HepG2 (cell line): ENCODE measurements around the gene ABTB2. TPM values are rescaled to one million over a fixed set of nuclear protein-coding genes. Genes with fewer than 3 reads are reported as not detected.

Experiments used
- ARNTL ChIP-seq: sonication (generic); formaldehyde crosslinking; IDR thresholded peaks from 2 replicates; pipeline ENCODE4 v1.4.0; 2020; ENCODE audit warnings: mild to moderate bottlenecking, missing genetic modification reagents
- CCDC6 ChIP-seq: sonication (generic); formaldehyde crosslinking; IDR thresholded peaks from 2 replicates; pipeline ENCODE4 v1.8.1; 2022; ENCODE audit warnings: mild to moderate bottlenecking, missing genetic modification reagents, moderate library complexity
- FOXK2 ChIP-seq: fragments of 450-650 bp; IDR thresholded peaks from 2 replicates; pipeline ENCODE4 v1.6.1; 2016
- JUN ChIP-seq: sonication (generic); formaldehyde crosslinking; IDR thresholded peaks from 2 replicates; pipeline ENCODE4 v1.4.0; 2020; ENCODE audit warnings: mild to moderate bottlenecking, missing genetic modification reagents
- KMT2B ChIP-seq: IDR thresholded peaks from 2 replicates; pipeline ENCODE4 v1.6.1; 2016; ENCODE audit warnings: missing genetic modification reagents, missing compliant biosample characterization
- MED1 ChIP-seq: sonication (generic); formaldehyde crosslinking; IDR thresholded peaks from 2 replicates; pipeline ENCODE4 v1.4.0; 2020; ENCODE audit warnings: missing genetic modification reagents
- NRL ChIP-seq: sonication (generic); formaldehyde crosslinking; IDR thresholded peaks from 2 replicates; pipeline ENCODE4 v1.5.0; 2020; ENCODE audit warnings: missing genetic modification reagents, mild to moderate bottlenecking, moderate library complexity, borderline replicate concordance
- PHF8 ChIP-seq: sonication (generic); formaldehyde crosslinking; IDR thresholded peaks from 2 replicates; pipeline ENCODE4 v1.5.0; 2020; ENCODE audit warnings: missing genetic modification reagents
- RBM22 ChIP-seq: fragments of 200-400 bp; formaldehyde crosslinking; optimal IDR thresholded peaks from 2 replicates; pipeline ENCODE3; 2017; ENCODE audit warnings: mild to moderate bottlenecking, low read length, moderate library complexity
- SAP130 ChIP-seq: IDR thresholded peaks from 2 replicates; pipeline ENCODE4 v1.6.1; 2016; ENCODE audit warnings: low read depth
- SNAI1 ChIP-seq: sonication (generic); formaldehyde crosslinking; IDR thresholded peaks from 2 replicates; pipeline ENCODE4 v1.5.0; 2020; ENCODE audit warnings: mild to moderate bottlenecking, missing genetic modification reagents, borderline replicate concordance
- SRY ChIP-seq: sonication (generic); formaldehyde crosslinking; IDR thresholded peaks from 2 replicates; pipeline ENCODE4 v1.8.0; 2022; ENCODE audit warnings: mild to moderate bottlenecking, missing genetic modification reagents
- TAF1 ChIP-seq: sonication (generic); formaldehyde crosslinking; IDR thresholded peaks from 2 replicates; pipeline ENCODE4 v1.4.0; 2020; ENCODE audit warnings: missing genetic modification reagents
- ZBTB49 ChIP-seq: sonication (generic); formaldehyde crosslinking; IDR thresholded peaks from 2 replicates; pipeline ENCODE4 v1.4.0; 2020; ENCODE audit warnings: missing genetic modification reagents, borderline replicate concordance
- ZC3H13 ChIP-seq: sonication (generic); formaldehyde crosslinking; IDR thresholded peaks from 2 replicates; pipeline ENCODE4 v1.8.1; 2023; ENCODE audit warnings: mild to moderate bottlenecking, missing genetic modification reagents, moderate library complexity
- ZFP90 ChIP-seq: sonication (generic); formaldehyde crosslinking; IDR thresholded peaks from 2 replicates; pipeline ENCODE4 v1.8.0; 2022; ENCODE audit warnings: missing genetic modification reagents, mild to moderate bottlenecking, inconsistent platforms, borderline replicate concordance
- ZHX2 ChIP-seq, 2 experiments: sonication (generic) in 1 of 2; formaldehyde crosslinking in 1 of 2; IDR thresholded peaks; 2 replicates each; pipeline versions ENCODE4 v1.6.1 to v1.9.0; 2014 to 2022; ENCODE audit warnings: antibody characterized with exemption in 1 of 2, borderline replicate concordance in 1 of 2, inconsistent platforms in 1 of 2, low read depth in 1 of 2, missing genetic modification reagents in 1 of 2
- ZNF251 ChIP-seq: sonication (generic); formaldehyde crosslinking; IDR thresholded peaks from 2 replicates; pipeline ENCODE4 v1.9.0; 2021; ENCODE audit warnings: mild to moderate bottlenecking, missing genetic modification reagents
- ZNF672 ChIP-seq: sonication (generic); formaldehyde crosslinking; IDR thresholded peaks from 2 replicates; pipeline ENCODE4 v1.8.1; 2022; ENCODE audit warnings: missing genetic modification reagents
- ZNF777 ChIP-seq: sonication (generic); formaldehyde crosslinking; IDR thresholded peaks from 2 replicates; pipeline ENCODE4 v1.4.0; 2020; ENCODE audit warnings: missing genetic modification reagents
- polyA plus RNA-seq, 8 experiments: library from polyadenylated mRNA; depleted of rRNA in 3 of 8; stranded (reverse) in 7 of 8; unstranded in 1 of 8; fragments of >200 nt; fragmentation: Illumina TruSeq in 4 of 8; extraction: Trizol in 4 of 8; gene quantifications; 2 replicates each; pipeline versions ENCODE4 v1.2.1 to v1.2.3, GENCODE V29; 2011 to 2016; ENCODE audit warnings: low read depth in 4 of 8, missing spikeins in 1 of 8, mixed read lengths in 1 of 8; ENCODE audit not compliant: insufficient read depth in 1 of 8
- total RNA-seq, 5 experiments: library from RNA; depleted of rRNA; stranded (reverse); fragments of >200 nt; fragmentation: Illumina TruSeq; extraction: Trizol; gene quantifications; 2 replicates each; pipeline ENCODE4 v1.2.3, GENCODE V29; 2016; ENCODE audit warnings: low read depth in 1 of 5
- TF ChIP-seq, protein P1 (sequence below): fragments of 450-650 bp; IDR thresholded peaks from 2 replicates; pipeline ENCODE4 v1.6.1; 2017

Gene ABTB2
- total and polyA plus RNA-seq, 2 of the 13 experiments (the other 11 are each of a cell fraction or from before 2014, with no cell fraction given) = 5.1 to 15.4 TPM

DNA sequence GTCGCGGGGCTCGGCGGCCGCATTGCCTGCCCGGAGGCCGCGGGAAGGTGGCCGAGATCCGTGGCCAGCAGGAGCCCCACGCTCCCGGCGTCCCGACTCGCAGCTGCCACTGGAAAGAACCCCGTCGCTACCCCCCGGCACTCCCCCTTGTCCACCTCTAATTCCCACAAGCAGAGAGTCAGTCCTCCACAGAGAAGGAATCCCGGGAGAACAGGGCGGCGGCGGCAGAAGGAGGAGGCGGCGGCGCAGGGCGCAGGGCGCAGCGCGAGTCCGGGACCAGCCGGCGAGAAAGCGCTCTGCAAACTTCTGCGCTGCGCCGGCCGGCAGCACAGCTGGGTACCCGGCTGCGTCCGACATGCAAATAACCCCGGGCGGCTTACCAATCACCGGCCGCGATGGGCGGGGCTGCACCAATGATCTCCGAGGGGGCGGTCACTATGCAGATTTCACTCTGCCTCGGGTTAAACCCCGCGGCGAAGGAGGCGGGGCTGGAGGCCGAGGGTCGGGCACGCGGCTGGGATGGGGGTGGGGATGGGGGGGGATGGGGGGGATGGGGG is at the start of gene ABTB2 (continued):
- TF ChIP-seq CCDC6 (peak; percentile 84; the same call in 1 of the 2 replicates), FOXK2 (no peak), ZFP90 (CRISPR knock-in tag) (no peak), ZHX2 (IDR thresholded peaks at IDR 0.05; ENCODE audit: low read depth) (no peak), ZHX2 (CRISPR knock-in tag; IDR thresholded peaks at IDR 0.05; ENCODE audit: borderline replicate concordance) (no peak), TAF1 (CRISPR knock-in tag) (peak; percentile 95), KMT2B (CRISPR knock-in tag) (no peak), JUN (CRISPR knock-in tag) (no peak), RBM22 (no peak), PHF8 (CRISPR knock-in tag) (no peak), ZNF777 (CRISPR knock-in tag) (no peak), ARNTL (CRISPR knock-in tag) (no peak), ZNF672 (CRISPR knock-in tag) (no peak), ZC3H13 (CRISPR knock-in tag) (peak; percentile 76; the same call in 1 of the 2 replicates), ZBTB49 (CRISPR knock-in tag) (no peak), MED1 (CRISPR knock-in tag) (no peak), SAP130 (peak; percentile 93), SNAI1 (CRISPR knock-in tag) (peak; percentile 68; the same call in 1 of the 2 replicates), ZNF251 (CRISPR knock-in tag) (no peak), SRY (CRISPR knock-in tag) (no peak), NRL (CRISPR knock-in tag) (no peak)
- TF ChIP-seq, protein P1, sequence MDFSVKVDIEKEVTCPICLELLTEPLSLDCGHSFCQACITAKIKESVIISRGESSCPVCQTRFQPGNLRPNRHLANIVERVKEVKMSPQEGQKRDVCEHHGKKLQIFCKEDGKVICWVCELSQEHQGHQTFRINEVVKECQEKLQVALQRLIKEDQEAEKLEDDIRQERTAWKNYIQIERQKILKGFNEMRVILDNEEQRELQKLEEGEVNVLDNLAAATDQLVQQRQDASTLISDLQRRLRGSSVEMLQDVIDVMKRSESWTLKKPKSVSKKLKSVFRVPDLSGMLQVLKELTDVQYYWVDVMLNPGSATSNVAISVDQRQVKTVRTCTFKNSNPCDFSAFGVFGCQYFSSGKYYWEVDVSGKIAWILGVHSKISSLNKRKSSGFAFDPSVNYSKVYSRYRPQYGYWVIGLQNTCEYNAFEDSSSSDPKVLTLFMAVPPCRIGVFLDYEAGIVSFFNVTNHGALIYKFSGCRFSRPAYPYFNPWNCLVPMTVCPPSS = no peak
